Measurements from ENCODE around the gene BRCA2. TPM values are rescaled to one million over a fixed set of nuclear protein-coding genes. Genes with fewer than 3 reads are reported as not detected.

Gene BRCA2
- total and polyA plus RNA-seq, 3 experiments from 2014 or later: 1.3 to 14.2 (median 12.6) TPM

DNA sequence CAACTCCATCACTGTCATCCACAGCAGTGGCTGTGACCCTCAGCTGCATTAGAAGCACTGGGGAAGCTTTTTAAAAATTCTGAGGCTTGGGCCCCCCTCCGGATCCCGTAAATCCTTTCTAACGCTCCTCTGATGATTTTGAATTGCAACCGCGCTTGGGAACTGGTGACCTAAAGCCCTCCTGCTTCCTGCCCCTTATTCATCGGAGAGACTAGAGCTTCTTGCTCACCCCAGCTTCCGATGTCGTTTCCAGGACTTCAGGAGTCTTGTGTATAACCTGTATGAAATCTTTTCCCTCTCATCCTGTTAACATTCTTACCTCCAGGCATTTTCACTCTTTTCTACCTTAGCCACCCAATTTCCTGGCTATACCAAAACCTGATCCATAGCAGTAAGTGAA lies 14.9 kb upstream of the BRCA2 start:
- no peaks in the 10 kb centered on the region for H3K9me3 Mint-ChIP-seq
- no peaks in the 10 kb centered on the region for H3K36me3 Mint-ChIP-seq
- H3K27ac ChIP-seq (ENCODE audit: low read depth, low read length): no peak overlapping the region
- no peak for DNase-seq
- H3K4me1 Mint-ChIP-seq: no peaks in the 10 kb centered on the region
- H3K27me3 Mint-ChIP-seq: peaks cover 6 to 35% of the 10 kb centered on the region in 2 donors
- H3K9me3 ChIP-seq (ENCODE audit: low read length): no peaks in the 10 kb centered on the region
- H3K27ac Mint-ChIP-seq: no peak overlapping the region
- H3K36me3 ChIP-seq (ENCODE audit: insufficient read depth, low read length): no peaks in the 10 kb centered on the region
- H3K27me3 ChIP-seq (ENCODE audit: insufficient read depth, low read length, poor library complexity, severe bottlenecking): no peaks in the 10 kb centered on the region
- H3K4me3 Mint-ChIP-seq: no peak overlapping the region
- CTCF ChIA-PET: no interaction called here
- POLR2A ChIA-PET: no interaction called here
- H3K4me1 ChIP-seq (ENCODE audit: insufficient read depth, low read length): no peaks in the 10 kb centered on the region
- H3K4me3 ChIP-seq (ENCODE audit: low read length): no peak overlapping the region

DNA sequence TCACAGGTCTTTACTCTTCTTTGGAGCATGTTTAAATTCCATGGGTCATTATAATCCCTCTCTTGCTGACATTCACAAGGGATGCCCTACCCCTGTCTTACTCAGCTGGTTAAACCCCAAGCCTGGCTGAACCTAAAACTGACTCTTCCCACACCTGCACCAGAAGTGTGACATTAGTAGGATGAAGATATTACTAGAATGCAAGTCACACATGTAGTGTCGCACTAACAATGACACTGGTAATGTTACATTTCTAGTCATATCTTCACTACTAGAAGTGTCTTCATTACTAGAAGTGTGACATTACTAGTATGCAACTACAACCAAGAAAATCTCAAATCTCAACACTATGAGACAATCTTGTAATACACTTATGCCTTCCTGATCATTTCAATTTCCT lies 14.4 kb upstream of the BRCA2 start:
- DNase-seq: no peak
- H3K9me3 ChIP-seq (ENCODE audit: low read length): no peaks in the 10 kb centered on the region
- no peaks in the 10 kb centered on the region for H3K4me1 Mint-ChIP-seq
- H3K27ac ChIP-seq (ENCODE audit: low read depth, low read length): no peak overlapping the region
- no peaks in the 10 kb centered on the region for H3K9me3 Mint-ChIP-seq
- no peak overlapping the region for H3K27ac Mint-ChIP-seq
- H3K27me3 Mint-ChIP-seq: peaks cover 6 to 32% of the 10 kb centered on the region in 2 donors
- H3K27me3 ChIP-seq (ENCODE audit: insufficient read depth, low read length, poor library complexity, severe bottlenecking): no peaks in the 10 kb centered on the region
- ChIA-PET CTCF (no interaction called here), POLR2A (no interaction called here)
- H3K36me3 ChIP-seq (ENCODE audit: insufficient read depth, low read length): no peaks in the 10 kb centered on the region
- no peaks in the 10 kb centered on the region for H3K4me1 ChIP-seq (ENCODE audit: insufficient read depth, low read length)
- no peaks in the 10 kb centered on the region for H3K36me3 Mint-ChIP-seq
- H3K4me3 ChIP-seq (ENCODE audit: low read length): no peak overlapping the region
- no peak overlapping the region for H3K4me3 Mint-ChIP-seq

DNA sequence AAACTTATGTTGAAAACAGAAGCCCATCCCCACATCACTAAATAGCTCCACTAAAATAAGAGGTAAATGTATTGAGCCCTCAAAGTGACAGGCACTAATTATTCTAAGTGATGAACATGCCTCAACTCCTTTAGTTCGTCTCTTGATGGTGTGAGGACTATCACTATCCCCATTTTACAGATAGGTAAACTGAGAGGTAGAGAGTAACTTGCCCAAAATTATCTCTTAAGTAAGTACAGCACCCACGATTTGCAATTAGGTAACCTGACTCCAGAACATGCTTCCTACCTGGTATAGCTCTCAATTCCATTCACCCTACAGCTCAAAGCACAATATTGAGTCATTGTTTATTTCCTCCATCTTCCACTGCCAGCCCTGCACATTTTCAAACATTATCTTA lies 12.8 kb upstream of the BRCA2 start:
- Histone ChIP-seq H3K36me3 (ENCODE audit: insufficient read depth, low read length) (no peaks in the 10 kb centered on the region), H3K27ac (ENCODE audit: low read depth, low read length) (no peak overlapping the region), H3K4me3 (ENCODE audit: low read length) (no peak overlapping the region), H3K9me3 (ENCODE audit: low read length) (no peaks in the 10 kb centered on the region), H3K4me1 (ENCODE audit: insufficient read depth, low read length) (no peaks in the 10 kb centered on the region), H3K27me3 (ENCODE audit: insufficient read depth, low read length, poor library complexity, severe bottlenecking) (no peaks in the 10 kb centered on the region)
- H3K9me3 Mint-ChIP-seq: no peaks in the 10 kb centered on the region
- ChIA-PET POLR2A (no interaction called here), CTCF (no interaction called here)
- H3K4me3 Mint-ChIP-seq: no peak overlapping the region
- no peaks in the 10 kb centered on the region for H3K36me3 Mint-ChIP-seq
- DNase-seq: no peak
- H3K27ac Mint-ChIP-seq: no peak overlapping the region
- peaks cover 5 to 26% of the 10 kb centered on the region in 2 donors for H3K27me3 Mint-ChIP-seq
- H3K4me1 Mint-ChIP-seq: no peaks in the 10 kb centered on the region

DNA sequence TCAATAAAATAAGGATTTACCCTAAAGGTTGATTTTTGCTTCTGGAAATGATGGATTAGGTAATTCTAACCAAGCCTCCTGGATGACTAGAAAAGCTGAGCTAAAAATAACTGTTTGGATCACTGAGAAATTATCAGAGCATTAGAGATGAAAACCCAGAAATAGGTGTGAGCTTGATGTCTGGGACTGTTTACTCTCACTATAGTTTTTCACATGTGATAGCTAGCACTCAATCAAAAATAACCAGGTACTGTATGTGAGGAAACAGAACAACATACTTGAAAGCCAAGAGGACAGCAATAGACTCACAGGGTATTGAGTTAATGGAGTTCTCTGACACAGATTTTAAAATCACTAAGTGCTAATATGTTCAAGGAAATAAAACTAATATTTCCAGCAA lies 9.7 kb upstream of the BRCA2 start:
- H3K9me3 Mint-ChIP-seq: no peaks in the 10 kb centered on the region
- no peak overlapping the region for H3K27ac Mint-ChIP-seq
- CTCF ChIA-PET: interaction anchor here (1.3 kb wide), 1 partner anchor 9 kb away, joined by 3 read pairs; the partner anchor contains the start of genes BRCA2 and ZAR1L
- no peak overlapping the region for H3K4me3 Mint-ChIP-seq
- peaks cover 7 to 17% (median 13%) of the 10 kb centered on the region in 3 donors for H3K4me1 Mint-ChIP-seq
- H3K36me3 ChIP-seq (ENCODE audit: insufficient read depth, low read length): no peaks in the 10 kb centered on the region
- H3K27me3 ChIP-seq (ENCODE audit: insufficient read depth, low read length, poor library complexity, severe bottlenecking): no peaks in the 10 kb centered on the region
- H3K27me3 Mint-ChIP-seq: peaks cover 2 to 4% of the 10 kb centered on the region in 2 donors
- no peaks in the 10 kb centered on the region for H3K36me3 Mint-ChIP-seq
- POLR2A ChIA-PET: no interaction called here
- no peak for DNase-seq
- H3K27ac ChIP-seq (ENCODE audit: low read depth, low read length): no peak overlapping the region
- H3K4me1 ChIP-seq (ENCODE audit: insufficient read depth, low read length): peaks cover 9% of the 10 kb centered on the region
- no peak overlapping the region for H3K4me3 ChIP-seq (ENCODE audit: low read length)
- no peaks in the 10 kb centered on the region for H3K9me3 ChIP-seq (ENCODE audit: low read length)

DNA sequence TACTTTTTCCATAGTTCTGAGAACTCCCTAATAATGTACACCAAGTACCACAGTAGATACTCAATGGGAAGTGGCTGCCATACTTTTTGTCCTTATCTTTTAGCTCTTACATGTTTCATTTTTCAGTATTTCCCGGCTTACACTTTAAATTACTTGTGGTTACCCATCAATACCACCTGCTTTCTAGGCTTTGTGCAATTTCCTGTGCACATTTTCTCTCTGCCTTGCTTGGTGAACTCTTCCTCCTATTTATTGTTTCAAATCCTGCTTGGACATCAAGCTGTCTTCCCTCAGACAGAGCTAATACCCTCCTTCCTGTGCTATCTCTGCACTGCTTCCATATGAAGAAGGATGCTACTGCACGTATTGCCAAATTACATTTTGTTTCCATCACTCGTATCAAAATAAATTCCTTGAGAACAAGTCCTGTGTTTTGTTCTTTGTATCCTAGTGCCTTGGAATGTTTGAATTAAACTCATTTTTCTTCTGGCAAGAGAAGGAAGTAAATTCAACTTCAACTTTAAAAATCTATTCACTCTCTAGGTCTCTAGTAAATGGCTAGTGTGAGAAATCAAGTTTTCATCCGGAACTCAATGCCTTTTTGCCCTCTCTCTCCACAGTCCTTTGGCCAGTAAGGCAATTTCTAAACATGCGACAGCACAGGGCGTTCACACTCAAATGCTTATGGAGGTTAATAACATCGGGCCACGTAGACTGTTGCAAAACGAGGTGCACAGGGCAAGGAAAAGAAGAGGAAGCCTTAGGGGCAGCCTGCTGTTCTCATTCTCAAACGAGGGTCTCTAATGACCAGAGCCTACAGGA lies 5.8 kb upstream of the BRCA2 start:
- H3K4me1 ChIP-seq (ENCODE audit: insufficient read depth, low read length): peaks cover 10% of the 10 kb centered on the region
- H3K36me3 ChIP-seq (ENCODE audit: insufficient read depth, low read length): no peaks in the 10 kb centered on the region
- H3K27me3 Mint-ChIP-seq: peaks cover 2 to 4% of the 10 kb centered on the region in 2 donors
- H3K4me3 Mint-ChIP-seq: peak overlapping the region in 5 of 7 donors; percentile 7 to 37 (median 27)
- no peaks in the 10 kb centered on the region for H3K9me3 Mint-ChIP-seq
- no peaks in the 10 kb centered on the region for H3K36me3 Mint-ChIP-seq
- no peaks in the 10 kb centered on the region for H3K9me3 ChIP-seq (ENCODE audit: low read length)
- H3K27me3 ChIP-seq (ENCODE audit: insufficient read depth, low read length, poor library complexity, severe bottlenecking): no peaks in the 10 kb centered on the region
- H3K4me1 Mint-ChIP-seq: peaks cover 9 to 22% (median 19%) of the 10 kb centered on the region in 3 donors
- peak overlapping the region in 2 of 8 donors; percentile 11 to 28 for H3K27ac Mint-ChIP-seq
- POLR2A ChIA-PET: no interaction called here
- CTCF ChIA-PET: interaction anchor here (0.8 kb wide), 1 partner anchor 117 kb away, joined by 3 read pairs; no protein-coding TSS in a partner anchor
- H3K4me3 ChIP-seq (ENCODE audit: low read length): no peak overlapping the region
- DNase-seq: no peak
- no peak overlapping the region for H3K27ac ChIP-seq (ENCODE audit: low read depth, low read length)

DNA sequence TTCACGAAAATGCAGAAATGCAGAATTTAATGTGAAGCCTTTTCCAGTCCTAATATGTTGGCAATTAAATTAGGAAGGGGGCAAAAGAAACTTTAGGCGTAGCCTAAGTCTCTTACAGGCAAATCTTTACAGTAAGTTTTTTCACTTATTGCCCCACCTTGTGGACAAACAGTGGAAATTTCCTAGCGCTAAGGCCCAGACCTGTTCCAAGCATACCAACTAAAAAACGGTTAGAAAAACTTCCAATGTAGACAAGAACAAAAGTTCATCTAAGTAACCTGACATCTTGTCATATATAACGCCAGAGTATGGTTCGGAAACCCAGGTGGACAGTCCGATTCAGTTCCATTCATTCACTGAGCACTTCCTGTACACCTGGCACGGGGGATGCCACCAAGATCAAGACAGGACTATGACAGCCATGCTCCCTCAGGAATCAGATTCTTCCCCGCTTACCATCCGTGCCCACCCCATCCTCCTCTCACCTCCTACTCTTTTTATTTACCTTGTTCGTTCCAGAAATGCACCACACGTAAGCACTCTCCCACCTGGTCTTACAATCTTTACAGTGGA lies 5.1 kb upstream of the BRCA2 start:
- no peak overlapping the region for H3K27ac ChIP-seq (ENCODE audit: low read depth, low read length)
- peak overlapping the region in 4 of 7 donors; percentile 7 to 37 (median 19) for H3K4me3 Mint-ChIP-seq
- H3K36me3 ChIP-seq (ENCODE audit: insufficient read depth, low read length): no peaks in the 10 kb centered on the region
- no peaks in the 10 kb centered on the region for H3K9me3 Mint-ChIP-seq
- H3K27me3 ChIP-seq (ENCODE audit: insufficient read depth, low read length, poor library complexity, severe bottlenecking): no peaks in the 10 kb centered on the region
- H3K4me3 ChIP-seq (ENCODE audit: low read length): no peak overlapping the region
- POLR2A ChIA-PET: no interaction called here
- H3K27me3 Mint-ChIP-seq: peaks cover 4 to 5% of the 10 kb centered on the region in 2 donors
- H3K9me3 ChIP-seq (ENCODE audit: low read length): no peaks in the 10 kb centered on the region
- CTCF ChIA-PET: interaction anchor here (1.2 kb wide), 2 partner anchors 42 to 400 kb away, joined by 3 to 5 read pairs; no protein-coding TSS in a partner anchor
- H3K36me3 Mint-ChIP-seq: peaks cover 0 to 6% (median 0%) of the 10 kb centered on the region in 3 donors
- H3K27ac Mint-ChIP-seq: peak overlapping the region in 3 of 8 donors; percentile 23 to 32 (median 31)
- peak in 2 of 5 donors; percentile 40 to 46 for DNase-seq
- peaks cover 14 to 28% (median 26%) of the 10 kb centered on the region in 3 donors for H3K4me1 Mint-ChIP-seq
- peaks cover 16% of the 10 kb centered on the region for H3K4me1 ChIP-seq (ENCODE audit: insufficient read depth, low read length)

DNA sequence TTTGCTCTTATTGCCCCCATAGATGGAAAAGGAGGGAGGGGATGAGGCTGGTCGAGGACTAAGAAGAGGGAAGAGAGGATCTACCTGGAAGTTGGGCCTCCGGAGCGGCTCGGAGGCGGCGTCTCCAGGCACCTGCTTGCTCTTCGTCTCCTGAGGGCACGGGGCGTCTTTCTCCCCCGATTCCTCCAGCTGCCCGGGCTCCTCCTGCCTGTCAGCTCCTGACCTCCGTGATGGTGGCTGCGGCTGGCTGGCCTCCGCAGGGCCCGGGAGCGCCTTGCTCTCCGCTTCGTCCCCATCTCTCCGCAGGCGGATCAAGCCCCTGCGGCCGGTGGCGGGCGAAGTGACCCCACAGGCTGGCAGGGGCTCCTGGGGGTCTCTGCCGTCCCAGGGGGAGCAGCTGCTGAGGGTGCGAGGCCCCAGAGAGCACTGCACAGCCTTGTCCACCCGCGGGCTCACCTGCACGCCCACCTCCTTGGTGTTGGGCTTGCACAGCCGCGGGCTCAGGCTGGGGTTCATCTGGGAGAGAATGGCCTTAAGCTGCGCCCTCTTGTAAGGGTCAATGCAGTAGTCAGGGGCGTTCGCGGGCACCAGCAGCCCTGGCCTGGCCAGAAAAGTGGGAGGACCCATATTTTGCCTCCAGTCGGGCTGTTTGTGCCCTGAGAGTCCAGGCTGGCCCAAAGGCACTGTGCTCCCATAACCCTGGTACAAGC lies 4.0 kb upstream of the BRCA2 start:
- H3K9me3 Mint-ChIP-seq: no peaks in the 10 kb centered on the region
- H3K27ac Mint-ChIP-seq: no peak overlapping the region
- ChIA-PET CTCF (interaction anchor here (1.2 kb wide), 2 partner anchors 43 to 402 kb away, joined by 3 to 5 read pairs; no protein-coding TSS in a partner anchor), POLR2A (no interaction called here)
- DNase-seq: no peak
- Histone ChIP-seq H3K27me3 (ENCODE audit: insufficient read depth, low read length, poor library complexity, severe bottlenecking) (no peaks in the 10 kb centered on the region), H3K4me3 (ENCODE audit: low read length) (no peak overlapping the region), H3K27ac (ENCODE audit: low read depth, low read length) (no peak overlapping the region), H3K9me3 (ENCODE audit: low read length) (no peaks in the 10 kb centered on the region), H3K4me1 (ENCODE audit: insufficient read depth, low read length) (peaks cover 21% of the 10 kb centered on the region), H3K36me3 (ENCODE audit: insufficient read depth, low read length) (no peaks in the 10 kb centered on the region)
- H3K36me3 Mint-ChIP-seq: peaks cover 0 to 12% (median 0%) of the 10 kb centered on the region in 3 donors
- peaks cover 18 to 32% (median 31%) of the 10 kb centered on the region in 3 donors for H3K4me1 Mint-ChIP-seq
- H3K27me3 Mint-ChIP-seq: peaks cover under 1 to 5% of the 10 kb centered on the region in 2 donors
- no peak overlapping the region for H3K4me3 Mint-ChIP-seq

All from CD8-positive, alpha-beta memory T cell (primary cell).